Measurements from ENCODE around the gene COL6A2.

GRCh38 chr21:46153247-46154154, 55.6 kb downstream of the COL6A2 start:
- TF ChIP-seq CTCF (IDR thresholded peaks at IDR 0.05; ENCODE audit: low read depth, low read length, poor library complexity, severe bottlenecking) = peak; percentile 80
- no peak for TF ChIP-seq EZH2phosphoT487 (IDR thresholded peaks at IDR 0.05; ENCODE audit: borderline replicate concordance, low read length)

All from DOHH2 (cell line).